Fibroblast of skin of scalp (primary cell): ENCODE measurements around the gene CAMK2A.
A peak's percentile ranks its signal among the peaks of the same experiment; 100 is the strongest.
"Not testable (repeated sequence)": the region's sequence is repeated elsewhere in the genome, so short reads cannot be mapped to it uniquely, and the experiment has no call there.

Experiments used
- DNase-seq: peaks from one replicate; pipeline ENCODE4 v3.0.0-alpha.2; 2013

The CAMK2A gene

DNA sequence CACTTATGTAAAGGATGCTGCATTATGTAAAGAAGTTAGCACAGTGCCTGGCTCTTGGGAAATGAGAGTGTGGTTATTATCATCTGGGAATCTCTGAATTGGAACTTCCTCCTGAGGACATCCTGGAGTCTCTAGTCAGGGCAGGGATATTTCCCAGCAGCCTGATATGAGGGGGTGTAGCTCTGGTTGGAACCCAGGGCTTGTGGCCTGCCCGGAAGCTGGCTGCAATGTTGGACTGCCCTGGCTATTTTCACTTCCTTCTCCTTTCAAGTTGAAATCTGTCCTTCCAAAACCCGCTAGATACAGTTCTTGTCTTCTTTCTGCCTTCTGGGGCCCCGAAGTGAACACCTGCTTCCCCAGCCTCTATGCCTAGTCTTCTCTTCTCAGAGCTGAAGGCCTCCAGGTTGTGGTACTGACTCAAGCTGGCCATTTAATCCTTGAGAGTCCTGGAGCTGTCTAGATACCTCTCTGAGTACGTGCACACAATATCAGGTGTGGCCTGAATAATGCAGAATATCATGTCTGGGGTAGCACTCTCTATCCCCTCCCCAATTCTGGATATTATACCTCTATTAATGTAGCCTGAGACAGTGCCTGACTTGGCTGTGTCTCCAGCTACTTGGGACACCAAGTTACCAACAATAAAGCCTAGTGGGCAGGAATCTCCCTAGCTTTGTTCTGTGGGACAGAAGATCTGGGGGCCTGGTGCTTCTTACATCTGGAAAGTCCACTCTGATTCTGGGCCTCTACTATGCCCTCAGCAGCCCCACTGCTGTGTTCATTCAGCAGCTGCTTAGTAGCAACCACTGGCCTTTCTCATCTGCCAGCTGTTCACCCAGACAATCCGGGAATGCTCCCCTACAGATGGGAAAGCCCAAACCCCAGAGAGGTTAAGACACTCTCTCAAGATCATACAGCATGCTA lies 54.7 kb downstream of the CAMK2A start:
- no peak for DNase-seq

DNA sequence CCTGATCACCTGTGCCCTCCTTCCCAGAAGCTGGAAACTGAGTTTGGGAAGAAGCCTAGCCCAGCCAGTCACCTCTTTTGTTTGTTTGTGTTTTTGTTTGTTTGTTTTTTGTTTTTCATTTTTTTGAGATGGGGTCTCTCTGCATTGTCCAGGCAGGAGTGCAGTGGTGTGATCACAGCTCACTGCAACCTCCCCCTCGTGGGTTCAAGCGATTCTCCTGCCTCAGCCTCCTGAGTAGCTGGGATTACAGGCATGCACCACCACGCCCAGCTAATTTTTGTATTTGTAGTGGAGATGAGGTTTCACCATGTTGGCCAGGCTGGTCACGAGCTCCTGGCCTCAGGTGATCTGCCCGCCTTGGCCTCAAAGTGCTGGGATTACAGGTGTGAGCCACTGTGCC lies 55.9 kb downstream of the CAMK2A start:
- not testable (repeated sequence) for DNase-seq

DNA sequence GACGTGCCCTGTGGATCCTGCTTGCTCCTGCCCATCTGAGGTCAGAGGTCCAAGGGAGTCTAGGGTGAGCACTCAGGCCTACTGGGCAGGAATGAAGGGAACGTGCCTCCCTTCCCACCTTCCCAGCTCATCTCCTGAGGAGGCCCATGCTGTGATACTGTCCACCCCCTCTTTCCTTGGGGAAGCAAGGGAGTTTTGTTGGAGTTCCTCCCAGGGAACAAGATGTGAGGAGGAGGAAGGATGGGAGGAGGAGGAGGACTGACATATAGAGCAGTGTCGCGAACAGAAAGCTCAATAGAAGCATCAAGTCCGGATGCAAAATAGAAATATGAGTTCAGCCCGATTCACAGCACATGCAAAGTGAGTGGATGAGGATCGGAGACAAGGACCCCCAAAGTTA lies 58.7 kb downstream of the CAMK2A start:
- no peak for DNase-seq

DNA sequence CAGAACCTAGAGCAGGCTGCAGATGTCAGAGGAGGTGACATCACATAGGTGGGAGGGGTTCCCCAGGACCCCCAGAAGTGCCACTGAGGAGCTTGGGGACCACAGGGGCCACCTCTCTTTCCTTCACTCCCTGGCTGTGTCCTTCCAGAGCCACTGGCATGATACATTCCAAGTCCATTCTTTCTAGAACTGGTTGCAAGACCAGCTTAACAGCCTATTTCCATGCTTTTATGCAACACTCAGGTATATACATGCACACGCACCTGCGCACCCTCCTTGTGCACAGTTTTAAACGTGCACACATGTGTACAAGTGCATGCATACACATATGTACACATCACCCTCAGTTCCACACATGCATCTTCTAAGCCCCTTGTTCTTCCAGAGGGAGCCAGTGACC lies 60.0 kb downstream of the CAMK2A start:
- no peak for DNase-seq

DNA sequence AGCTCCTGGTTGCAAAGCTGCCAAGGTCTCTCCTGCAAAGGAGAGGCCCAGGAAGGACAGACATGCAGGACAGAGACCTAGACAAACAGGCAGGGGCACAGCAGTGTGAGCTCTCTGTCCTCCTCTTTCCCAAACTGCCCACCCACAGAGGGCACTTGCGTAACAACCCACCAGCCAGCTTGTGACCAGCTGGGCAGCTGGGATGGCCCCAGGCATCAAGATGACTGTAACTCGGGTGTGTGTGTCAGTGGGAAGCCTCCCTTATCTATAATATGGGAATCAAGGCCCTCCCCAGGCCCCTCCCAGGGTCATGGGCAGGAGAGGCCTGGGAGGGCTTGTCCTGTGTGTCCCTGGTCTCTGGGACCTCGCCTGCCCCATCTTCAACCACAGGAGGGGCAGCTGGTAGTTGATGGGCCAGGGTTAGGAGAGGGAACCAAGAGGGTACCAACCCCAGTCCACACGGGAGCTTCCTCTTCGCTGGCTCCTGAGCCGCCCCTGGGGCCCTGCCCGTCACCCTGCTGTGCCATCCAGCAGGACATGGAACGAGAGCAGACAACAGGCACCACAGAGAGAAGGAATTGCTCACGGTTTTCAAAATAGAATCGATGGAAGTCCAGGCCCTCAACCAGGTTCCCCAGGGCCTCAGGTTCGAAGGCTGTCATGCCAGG lies 61.8 kb downstream of the CAMK2A start:
- DNase-seq: peak; percentile 14

DNA sequence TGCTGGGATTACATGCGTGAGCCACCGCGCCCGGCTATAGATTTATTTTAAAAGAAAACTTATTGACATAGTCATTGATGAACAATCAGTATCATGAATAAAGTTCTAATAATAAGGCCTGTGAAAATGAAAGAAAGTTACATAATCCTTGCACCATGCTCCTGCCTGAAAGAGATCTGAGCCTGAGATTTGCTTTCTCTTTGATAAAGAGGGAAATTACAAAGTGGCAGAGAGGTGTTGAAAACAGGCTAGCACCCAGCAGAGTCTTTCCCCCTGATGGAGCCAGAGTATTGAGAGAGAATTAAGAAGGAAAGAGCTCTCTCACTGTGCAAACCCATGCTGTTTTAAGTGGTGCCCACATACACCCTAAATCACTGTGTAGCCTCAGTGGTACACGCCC lies 62.5 kb downstream of the CAMK2A start:
- DNase-seq: no peak

DNA sequence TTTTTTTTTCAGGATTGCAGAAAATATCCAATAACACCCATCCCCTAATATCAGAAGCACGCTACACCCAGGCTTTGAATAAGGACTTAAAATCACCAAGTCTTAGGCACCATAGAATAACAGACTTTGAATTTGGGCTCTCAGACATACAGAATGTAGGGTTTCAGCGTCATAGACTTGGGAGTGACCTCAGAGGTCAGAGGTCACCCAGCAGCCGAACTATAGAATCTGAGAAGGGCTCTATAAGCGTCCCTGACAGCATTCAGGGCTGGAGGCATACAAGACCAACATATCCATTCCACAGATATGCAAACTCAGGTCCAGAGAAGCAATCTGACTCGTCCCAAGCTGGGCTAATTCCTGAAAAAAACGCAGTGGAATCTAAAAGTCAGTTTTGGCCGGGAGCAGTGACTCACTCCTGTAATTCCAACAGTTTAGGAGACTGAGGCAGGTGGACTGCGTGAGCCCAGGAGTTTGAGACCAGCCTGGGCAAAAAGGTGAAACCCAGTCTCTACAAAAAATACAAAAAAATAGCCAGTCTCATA lies 65.0 kb downstream of the CAMK2A start:
- DNase-seq: peak; percentile 20

DNA sequence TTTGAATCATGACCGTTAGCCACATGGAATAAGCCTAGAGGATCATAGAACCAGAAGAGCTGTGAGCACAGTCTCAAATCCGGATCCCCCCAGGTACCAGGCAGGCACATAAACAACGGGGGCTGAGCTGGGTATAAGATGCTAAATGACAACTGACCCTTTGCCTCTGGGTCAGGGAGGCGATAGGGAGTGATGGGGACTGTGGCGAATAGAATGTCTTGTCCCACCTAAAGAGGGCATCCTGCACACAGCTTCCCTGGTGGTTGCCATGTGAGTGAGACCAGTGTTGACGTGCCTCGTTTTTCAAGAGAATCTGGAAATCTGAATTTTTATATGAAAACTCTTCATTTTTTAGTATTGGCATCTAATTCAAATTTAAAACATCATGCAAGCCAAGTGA lies 66.1 kb downstream of the CAMK2A start:
- DNase-seq: no peak

DNA sequence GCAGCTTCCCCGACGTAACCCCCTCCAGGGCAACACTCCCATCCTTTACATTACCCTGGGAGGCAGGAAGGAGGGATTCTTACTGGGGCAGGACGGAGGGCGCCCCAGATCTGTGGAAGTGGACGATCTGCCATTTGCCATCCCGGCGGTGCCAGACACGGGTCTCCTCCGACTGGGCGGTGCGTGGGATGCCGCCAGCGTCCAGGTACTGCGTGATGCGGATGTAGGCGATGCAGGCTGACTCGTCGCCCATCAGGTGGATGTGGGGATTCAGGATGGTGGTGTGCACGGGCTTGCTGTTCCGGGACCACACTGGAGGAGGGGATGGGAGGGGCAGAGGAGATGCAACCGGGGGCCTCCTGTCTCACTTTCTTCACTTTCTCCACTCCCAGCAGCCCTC lies 66.7 kb downstream of the CAMK2A start:
- no peak for DNase-seq

DNA sequence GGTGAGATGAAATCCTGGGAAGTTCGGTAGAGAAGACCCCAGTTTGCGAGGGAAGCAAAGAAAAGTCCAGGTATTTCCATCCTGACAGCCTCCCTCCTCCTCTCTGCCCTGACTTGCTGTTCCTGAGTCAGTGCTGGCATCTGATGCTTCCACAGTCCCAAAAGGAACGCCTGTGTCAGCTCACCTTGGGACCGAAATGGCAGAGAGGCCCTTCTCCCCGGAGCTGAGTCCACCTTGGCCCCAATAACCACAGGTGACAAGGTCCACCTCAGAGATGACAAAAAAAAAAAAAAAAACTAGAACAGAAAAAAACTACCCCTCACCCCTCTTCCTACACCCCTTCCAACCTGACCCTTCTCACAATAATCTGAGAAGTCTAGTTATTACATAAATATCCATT lies 68.1 kb downstream of the CAMK2A start:
- DNase-seq: no peak

DNA sequence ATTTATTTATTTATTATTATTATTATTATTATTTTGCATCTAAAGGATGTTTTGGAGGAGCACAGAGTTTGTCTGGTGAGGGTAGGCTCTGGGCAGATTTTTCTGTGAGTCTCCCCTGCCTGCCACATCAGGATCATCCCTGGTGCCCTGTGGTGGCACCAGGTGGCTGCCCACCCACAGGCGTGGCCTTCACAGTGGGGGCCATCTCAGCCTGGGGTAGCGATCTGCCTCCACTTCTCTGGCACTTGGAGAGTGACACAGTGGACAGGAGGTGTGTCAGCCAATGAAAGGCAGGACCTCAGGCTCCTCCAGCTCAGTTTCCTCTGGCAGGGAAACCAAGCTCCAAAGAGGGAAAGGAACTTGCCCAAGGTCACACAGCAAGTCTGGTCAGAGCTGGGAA lies 69.7 kb downstream of the CAMK2A start:
- no peak for DNase-seq

DNA sequence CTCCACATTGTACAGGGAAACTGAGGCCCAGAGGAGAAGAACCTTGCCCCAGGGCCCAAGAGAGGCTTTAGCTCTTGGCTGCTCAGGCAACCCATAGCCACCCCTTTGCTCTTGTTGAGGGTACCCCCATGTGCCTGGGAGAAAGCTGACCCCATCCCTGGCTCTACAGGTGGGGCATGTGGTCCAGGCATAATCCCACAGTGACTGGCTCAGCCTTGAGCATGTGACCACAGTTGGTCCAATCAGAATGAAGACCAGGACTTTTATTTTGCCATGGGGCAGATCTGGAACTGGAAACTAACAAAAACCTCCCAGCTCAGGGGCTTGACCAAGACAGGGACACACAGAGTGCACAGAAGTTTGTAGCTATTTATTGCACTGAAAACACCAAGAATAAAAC lies 70.4 kb downstream of the CAMK2A start:
- DNase-seq: no peak

DNA sequence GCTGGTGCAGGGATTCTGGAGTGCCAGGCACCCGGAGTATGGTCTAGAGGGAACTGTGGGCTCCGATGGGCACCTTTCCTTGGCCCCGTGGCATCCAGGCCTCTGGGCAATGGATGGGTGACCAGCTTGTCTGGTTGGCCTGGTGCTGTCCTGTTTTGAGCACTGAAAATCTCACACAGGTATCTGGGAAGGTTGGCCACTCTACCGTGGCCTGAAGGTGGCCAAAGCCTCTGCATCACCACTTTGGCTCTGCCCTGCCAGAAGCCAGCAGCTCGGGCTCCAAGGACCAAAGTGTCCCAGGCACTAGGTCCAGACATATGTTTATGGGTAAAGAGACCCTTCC lies 70.9 kb downstream of the CAMK2A start:
- DNase-seq: no peak

DNA sequence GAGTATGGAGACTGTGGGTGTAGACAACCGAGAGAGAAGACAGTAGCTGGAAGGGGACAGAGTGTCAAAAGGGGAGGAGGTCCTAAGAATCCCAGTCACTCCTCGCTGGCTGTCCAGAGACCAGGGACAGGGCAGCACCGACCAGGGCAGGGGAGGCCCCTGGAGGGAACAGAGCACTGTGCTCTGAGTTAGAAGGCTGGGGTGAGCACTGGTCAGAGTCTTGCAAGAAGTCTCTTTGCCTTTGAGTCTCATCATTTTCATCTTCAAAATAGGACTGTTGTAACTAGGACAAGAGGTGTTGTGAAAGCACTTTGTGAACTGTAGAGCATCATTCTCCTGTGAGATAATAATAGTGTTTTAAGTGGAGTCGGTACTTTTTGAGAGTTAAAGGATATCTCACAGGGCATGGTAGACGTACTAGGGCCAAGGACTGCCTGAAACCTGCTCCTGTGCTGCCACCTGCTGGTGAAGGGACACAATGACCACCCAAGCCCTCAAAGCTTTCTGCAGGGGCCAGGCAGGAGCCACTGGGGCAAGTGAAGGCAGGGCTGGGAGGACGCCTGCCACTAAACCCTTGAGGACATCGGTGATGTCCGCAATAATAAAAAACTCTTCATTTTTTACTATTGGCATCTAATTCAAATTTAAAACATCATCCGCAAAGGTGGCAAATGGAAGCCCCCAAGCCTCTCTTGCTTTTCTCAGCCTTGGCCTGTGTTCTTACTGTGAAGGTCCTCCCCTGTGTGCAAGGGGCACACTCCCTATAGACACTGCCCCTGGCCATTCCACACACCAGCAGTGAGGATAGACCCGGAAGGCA lies 71.5 kb downstream of the CAMK2A start:
- DNase-seq: peak; percentile 84

DNA sequence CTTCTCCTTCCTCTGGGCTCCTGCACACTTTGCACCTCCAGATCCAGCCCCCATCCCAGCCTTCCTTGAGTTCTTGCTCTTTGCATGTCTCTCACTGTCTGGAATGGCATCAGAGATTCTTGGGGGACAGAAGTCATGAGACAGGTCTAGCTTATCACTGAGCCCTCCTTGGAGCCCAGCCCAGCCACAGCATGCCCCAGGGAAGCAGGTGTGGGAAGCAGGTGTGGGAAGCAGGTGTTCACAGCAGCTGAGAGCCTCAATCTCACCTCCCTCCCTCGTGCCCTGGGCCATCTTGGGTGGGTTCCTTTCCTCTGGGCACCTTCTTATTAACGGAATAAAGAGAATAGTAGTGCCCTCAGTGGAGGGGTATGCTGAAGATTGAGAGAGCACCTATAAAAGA lies 72.5 kb downstream of the CAMK2A start:
- DNase-seq: no peak

DNA sequence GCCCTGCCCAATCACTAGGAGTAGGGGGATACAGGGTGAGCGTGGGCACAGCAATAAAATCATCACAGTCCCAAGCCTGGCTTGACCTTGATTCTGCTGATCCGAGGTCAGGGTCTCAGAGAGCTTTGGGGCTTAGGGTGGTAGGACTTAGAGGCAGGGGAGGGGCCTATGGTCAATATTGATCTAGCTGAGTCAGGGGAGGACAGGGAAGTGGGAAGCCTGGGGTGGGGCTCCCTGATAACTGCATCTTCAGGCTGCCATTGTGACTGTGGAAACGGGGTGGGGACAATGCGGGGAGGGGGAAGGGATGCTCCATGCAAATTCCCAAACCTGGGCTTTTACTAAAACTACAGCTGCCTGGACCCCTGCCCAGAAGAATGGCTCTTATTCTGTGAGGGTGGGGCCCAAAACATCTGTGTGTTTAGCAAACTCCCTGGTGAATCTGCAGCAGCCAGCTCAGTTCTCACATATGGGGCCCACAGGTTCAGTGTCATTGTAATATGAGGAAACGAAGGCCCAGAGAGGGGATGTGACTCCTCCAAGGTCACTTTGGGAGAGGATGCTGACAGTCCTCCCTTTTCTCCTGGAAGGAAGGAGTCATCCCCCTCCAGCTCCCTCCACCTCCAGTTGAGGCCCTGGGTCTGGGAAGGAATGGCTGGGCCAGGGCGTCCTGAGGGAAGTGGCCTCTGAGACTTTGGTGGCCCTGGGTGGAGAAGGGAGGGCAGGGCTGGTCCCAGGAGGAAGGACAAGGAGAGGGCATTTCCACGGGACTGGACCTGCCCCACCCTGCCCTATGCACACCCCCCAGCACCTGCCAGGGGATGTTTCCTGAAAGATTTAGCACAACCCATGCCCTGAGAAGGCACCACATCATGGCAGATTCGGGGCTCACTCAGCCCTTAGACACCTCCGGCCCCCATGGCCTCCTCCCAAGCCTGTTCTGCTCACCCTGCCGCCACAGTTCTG lies 73.3 kb downstream of the CAMK2A start:
- no peak for DNase-seq

DNA sequence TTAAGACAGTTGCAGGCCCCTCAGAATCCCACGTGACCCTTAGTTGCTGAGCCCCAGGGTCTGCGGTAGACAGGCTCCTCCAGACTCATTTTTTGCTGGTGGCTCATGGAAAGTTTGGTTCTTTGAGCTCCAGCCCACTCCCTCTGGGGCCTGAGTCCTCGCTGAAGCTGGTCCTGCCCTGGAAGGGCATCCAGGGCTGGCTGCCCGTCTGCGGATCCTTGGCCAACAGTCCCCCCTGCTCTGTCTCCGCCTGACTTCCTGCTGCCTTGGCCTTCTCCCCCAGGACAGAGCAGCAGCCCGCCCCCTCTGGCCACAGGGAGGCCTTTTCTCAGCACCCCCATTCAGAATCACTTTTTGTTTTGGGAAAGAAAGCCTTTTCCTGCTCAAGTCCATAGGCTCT lies 75.3 kb downstream of the CAMK2A start:
- peak; percentile 86 for DNase-seq

DNA sequence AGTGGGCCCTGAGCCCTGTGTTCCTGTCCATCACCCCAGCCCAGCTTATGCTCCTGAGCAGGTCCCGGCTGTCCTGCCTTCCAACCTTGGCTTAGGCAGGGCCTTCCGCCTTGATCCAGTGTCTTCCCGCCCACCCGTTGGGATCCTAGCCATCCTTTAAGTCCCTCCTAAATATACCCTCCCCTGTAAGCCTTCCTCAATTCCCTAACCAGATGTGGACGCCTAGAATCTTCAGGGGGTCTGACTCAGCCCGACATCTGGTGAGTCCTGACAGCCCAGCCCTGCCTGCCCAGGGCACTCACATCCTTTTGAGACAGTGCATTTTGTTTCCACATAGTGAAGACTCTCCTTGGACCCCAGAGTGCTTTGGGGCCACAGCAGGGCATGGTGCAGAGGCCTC lies 76.0 kb downstream of the CAMK2A start:
- DNase-seq: peak; percentile 83

DNA sequence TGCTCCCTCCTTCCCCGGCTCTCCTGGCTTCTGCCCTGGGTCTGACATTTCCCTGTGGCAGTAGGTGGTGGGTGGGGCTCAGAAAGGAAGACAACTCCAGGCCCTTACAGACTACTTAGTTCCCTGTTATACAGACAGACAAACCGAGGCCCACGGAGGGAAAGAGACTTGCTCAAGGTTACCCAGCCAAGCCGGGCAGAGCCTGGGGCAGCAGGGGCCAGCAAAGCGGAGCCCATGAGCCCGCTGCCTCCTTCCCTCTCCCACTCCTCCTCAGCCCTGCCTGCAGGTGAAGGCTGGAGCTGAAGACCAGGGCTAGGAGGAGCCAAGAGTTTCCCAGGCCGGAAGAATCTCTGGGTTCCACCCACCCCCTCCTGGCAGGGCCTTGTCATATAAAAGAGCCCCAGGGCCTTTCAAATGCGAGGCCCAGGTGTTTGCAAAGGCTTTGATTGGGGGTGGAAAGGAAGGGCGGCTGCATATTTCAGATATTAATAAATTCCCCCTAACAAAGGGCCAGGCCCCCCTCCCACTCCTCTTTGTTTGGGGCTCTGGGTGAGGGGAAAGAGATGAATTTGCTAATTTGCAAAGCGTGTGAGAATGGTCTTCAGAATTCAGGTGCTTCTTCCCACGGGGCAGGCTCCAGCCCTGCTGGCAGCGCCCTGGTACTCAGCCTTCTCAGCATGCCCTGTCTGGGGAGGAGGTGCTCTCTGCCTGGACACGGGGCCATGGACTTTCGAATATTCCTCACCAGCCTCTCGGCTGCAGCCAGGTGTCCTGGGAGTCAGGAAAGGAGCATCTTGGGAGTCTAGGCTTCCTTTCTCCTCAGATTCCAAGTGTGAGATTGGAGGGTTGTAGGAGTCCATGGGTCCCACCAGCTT lies 78.2 kb downstream of the CAMK2A start:
- no peak for DNase-seq

DNA sequence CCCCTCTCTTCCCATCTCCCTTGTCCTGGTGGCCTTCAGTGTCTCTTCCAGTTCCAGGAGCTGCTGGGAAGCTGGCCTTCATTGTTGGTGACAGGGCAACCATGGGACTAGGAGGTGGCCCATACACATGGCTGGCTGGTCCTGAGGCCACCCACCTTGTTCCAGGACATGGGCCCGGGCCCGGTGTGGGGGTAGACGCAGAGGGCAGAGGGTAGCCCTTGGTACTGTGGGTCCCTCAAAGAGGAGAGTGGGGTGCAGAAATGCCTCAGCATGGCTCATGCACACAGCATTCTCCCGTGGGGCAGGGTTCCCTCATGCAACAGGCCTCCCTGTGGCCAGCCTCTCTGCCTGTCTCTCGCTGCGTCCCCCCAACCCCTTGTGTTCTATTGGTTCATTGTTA lies 78.9 kb downstream of the CAMK2A start:
- DNase-seq: no peak

DNA sequence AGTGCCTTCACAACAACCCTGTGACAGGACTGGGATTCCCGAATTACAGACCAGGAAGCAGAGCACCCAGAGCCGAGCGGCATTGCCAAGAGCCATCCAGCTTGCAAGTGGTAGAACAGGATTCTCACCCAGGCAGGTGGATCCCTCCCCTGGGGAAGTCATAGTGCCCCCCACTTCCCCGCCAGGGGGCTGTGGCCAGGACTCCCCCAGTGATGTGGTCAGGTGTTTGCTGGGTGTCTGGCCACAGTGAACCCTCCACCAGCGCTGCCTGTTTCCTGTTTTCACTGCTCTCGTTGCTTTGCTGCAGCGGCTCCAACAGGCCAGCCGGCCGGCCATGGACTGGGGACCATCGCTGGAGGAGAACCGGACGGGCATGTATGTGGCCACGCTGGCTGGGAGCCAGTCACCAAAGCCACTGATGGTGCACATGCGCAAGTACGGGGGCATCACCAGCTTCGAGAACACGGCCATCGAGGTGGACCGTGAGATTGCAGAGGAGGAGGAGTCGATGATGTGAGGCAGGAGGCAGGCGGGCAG lies 80.4 kb downstream of the CAMK2A start:
- DNase-seq: peak; percentile 51
